Measurements from ENCODE around the gene REXO5.

REXO5 gene

DNA sequence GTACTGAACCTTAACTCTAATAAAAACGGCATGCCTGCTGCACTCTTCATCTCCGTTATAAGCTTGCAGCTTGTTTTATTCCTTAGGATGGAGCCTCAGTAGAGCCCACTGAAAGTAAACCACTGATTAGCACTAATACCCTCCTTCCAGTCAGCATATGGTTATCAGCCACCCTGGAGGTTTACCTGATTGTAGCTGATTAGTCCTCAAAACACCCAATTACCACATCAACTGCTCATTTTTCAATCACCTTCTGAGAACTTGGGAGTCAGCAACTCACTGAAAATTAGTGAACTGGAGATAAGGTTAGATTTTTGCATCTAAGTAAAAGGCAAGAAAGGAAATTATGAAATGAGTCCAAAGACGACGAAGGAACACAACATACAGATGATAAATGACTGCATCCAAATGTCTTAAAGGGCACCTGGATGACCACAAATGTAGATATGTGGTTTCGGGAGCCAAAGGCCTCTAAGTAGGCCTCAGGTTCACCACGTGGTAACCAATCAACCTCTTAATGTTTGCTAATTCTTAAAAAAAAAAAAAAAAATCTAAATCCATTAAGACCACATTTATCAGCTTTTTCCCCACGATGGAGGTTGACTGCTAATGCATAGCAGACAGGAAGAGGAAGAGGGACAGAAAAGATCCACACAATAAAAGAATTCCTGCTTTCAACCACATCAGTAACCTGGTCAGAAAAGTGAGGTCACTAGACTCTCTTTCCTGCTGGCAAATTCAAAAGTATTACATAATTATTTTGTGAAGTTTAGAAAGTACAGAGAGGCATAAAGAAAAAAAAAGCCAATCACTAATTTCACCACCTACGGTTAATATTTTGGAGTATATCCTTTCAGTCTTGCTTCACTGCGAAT lies 65.9 kb downstream of the REXO5 start:
- no peak for DNase-seq (ENCODE audit: low spot score)

DNA sequence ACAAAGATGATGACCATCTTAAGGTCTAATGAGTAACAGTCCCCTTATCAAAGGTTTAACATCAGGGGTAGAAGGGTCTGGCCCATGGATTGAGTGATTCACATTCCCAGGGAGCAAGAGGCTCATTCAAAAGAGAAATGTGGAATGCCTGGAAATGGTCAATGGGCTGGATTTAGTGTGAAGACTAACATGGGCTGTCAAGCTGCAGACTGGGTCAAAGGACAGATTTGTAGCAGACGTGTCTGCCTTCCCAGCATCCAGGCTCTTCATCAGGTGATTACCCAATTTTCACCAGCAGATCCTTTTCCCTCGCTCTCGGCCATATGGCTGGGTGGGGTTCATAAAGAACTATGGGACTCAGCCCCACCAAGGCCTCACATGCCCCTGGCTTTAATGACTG lies 67.0 kb downstream of the REXO5 start:
- no peak for DNase-seq (ENCODE audit: low spot score)

DNA sequence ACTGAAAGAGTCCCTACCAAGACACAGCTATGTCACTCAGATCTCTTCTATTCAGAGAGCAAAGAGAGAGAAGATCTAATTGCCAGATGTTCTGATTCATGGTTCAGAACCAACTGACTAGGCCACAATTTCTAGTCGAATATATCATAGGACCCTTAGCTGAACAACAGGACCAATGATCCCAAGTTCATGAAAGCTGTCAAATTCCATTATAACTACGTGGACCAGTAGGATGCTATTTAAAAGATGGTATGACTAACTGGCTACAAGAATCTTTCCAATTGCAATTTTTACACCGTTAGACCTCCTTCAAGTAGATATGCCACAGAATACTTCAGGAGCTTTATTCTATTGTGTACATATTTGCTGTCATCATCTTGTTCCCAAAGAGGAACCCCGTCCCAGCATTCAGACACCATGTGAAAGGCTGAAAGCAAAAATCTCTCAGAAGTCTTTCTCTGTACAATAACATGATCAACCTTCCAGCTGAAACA lies 67.8 kb downstream of the REXO5 start:
- no peak for DNase-seq (ENCODE audit: low spot score)

DNA sequence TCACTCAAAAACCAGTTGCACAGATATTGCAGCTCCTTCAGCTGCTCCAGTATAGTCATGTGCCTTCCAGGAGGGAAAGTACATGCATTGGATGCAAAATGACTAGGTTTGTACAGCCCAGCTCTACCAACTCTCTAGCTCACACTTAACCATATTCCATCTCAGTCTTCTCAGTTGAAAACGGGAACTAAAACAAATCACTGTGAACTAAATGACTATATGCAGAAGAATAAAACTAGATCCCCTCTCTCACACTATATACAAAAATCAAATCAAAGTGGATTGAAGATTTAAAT lies 69.0 kb downstream of the REXO5 start:
- DNase-seq (ENCODE audit: low spot score) = no peak

DNA sequence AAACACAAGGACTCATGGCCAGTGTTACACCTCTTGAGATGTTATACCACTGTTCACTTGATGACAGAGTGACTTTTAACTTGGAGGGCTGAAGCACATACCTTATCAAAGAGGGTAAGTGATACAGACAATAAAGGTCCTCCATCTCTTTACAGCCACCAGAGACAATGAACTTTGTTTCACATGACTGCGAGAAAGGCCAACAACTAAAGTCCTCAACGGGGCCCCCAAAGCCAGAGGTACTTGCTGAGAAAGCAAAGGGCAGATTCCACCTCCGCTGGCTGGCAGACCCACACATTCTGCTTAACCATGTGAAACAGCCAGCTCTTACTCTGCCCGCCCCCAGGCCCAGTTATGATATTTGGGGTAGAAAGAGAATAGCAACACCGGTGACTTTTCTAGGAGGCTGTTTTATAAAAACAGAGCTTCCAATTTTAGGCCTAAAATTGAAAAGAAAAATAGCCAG lies 72.4 kb downstream of the REXO5 start:
- DNase-seq (ENCODE audit: low spot score) = no peak

DNA sequence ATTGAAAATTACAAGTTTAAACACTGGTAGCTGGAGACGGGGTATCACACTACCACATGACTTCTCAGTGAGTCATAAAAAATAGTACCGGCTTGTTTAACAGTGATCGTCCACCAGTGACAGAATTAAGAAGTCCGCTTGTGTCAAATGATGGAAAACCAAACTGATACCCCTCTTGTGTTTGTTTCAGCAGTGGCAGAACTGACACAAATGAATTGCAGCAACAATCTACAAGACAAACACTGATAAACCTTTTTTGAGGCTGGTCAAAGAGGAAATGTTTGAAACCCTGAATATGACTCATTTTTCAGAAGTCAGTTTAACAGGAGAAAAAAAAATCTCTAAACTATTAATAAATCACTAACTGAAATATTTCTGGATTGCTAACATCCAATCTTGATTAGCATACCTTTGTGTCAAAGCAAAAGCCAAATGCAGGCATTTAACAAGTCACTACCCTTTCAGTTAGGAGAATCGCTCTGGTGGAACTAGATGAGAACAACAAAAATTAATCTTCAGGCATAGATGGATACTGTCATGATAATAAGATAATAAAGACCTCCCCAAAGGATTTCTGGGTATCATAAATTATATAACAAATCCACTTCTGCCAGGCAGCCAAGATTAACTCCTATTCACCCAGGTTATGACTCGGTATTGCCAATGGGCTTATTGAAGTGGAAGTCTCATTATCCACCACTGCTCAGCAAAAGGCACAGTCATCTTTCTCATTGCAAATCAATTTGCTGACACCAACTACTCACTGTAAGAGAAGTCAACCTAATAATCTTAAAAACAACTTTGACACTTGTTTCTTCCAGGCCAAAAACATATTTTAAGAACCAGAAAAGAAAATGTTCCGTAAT lies 73.1 kb downstream of the REXO5 start:
- no peak for DNase-seq (ENCODE audit: low spot score)

DNA sequence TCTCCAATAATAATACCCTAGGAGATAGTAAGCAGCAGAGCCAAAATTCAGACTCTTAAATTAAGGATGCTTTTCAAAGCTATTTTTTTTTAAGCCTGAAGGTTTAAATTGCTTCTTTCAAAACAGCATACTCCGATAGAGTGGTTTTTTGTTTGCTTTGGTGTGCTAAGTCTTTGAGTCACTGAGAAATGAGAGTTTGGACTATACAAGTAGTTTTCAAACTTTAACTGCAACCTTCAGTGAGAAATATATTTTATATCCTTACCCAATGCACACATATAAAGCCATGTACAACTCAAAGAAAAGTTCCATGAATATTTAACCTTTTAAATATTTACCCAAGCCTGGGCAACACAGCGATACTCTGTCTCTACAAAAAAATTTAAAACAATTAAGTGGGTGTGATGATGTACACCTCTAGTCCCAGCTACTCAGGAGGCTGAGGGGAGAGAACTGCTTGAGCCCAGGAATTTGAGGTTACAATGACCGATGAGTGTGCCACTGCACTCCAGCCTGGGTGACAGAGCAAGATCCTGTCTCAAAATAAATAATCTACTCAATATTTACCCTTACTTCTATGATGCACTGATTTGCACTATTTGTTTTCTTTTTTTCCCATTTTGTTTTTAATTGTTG lies 74.7 kb downstream of the REXO5 start:
- DNase-seq (ENCODE audit: low spot score) = no peak

DNA sequence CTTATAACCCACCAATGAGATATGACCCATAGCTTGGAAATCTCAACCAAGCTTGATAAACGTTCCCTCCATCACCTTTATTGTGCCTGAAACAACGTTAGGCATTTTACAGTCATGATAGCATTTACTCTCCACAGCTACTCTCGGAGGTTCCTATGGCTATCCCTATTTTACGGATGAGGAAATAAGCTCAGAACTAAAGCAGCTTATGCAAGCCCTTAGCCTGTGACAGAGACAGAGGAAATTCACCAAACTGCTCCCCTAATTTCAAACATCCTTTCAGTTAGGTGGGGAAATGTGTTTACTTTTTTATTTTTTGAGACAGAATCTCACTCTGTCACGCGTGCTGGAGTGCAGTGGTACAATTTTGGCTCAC lies 75.2 kb downstream of the REXO5 start:
- no peak for DNase-seq (ENCODE audit: low spot score)

DNA sequence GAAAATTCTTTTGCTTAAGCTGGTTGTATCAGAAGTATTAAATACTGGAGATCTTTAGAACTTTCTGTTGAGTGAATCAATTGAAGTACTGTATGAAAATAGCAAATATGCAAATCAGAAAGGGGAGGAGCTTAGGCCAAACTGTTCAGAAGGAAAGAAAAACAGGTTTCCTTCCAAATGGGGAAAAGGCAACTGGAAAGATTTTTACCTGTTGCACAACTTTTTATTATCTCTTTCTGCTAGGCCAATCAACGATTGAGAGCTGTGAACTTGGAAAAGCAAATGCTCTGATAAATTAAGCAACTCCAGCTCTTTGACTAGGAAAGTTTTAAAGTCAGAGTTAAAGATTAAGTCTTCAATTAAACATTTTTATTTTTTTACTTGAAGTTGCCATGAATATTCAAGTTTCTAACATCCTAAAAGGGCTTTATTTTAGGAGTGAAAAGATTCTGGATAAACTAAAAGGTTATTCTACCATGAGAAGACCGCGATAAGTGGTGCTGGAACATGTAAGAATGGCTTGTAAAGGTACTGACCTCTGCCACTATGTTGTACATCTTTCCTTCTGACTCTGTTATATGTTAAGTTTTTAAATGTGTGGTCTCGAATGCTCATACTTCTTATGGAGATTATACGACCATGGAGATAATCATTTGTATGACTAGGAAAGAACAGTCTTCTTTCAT lies 77.4 kb downstream of the REXO5 start:
- DNase-seq (ENCODE audit: low spot score) = no peak

DNA sequence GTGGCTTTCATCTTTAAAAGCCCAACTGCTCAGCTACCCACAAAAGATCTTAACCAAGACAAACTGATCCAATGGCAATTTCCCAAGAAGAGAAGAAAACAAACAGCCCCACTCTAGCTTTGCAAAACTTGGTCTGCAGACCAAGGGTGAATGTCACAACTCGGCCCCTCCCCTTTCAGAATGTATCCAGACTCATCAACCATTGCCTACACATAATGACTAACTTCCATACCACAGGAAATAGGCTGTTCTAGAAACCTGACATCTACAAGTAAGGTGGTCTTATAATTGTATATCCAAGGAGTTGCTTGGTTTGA lies 77.9 kb downstream of the REXO5 start:
- no peak for DNase-seq (ENCODE audit: low spot score)

DNA sequence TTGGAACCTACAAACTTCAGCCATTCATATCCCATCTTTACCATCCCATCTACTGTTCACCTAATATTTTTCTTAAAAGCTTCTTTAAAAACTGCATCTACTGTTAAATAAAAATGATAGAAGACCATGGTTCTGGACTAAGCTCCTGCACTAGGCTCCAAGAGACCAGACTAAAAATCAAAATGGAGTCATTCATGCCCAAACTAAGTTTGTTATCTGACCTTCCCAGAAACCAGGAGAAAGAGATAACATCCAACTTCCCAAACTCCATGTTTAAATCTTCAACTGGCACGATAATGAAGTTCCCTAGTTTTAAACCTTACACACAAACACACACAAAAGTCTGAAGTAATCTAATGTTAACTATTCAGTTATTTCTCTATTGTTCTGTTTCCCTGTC lies 80.0 kb downstream of the REXO5 start:
- no peak for DNase-seq (ENCODE audit: low spot score)

DNA sequence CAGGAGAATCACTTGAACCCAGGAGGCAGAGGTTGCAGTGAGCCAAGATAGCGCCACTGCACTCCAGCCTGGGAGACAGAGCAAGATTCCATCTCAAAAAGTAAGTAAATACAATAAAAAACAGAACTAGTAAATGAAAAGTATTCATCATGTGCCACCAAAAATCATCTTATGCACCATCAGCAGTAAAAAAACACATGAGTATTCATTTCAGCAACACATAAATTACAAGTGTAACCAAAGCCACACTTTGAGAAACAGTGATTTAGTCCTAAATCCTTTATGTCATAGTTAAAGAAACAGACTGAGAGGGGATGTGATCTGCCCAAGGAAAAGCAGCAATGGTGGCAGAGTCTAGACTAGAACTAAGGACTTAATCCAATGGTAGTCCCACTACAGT lies 80.9 kb downstream of the REXO5 start:
- DNase-seq (ENCODE audit: low spot score) = no peak

DNA sequence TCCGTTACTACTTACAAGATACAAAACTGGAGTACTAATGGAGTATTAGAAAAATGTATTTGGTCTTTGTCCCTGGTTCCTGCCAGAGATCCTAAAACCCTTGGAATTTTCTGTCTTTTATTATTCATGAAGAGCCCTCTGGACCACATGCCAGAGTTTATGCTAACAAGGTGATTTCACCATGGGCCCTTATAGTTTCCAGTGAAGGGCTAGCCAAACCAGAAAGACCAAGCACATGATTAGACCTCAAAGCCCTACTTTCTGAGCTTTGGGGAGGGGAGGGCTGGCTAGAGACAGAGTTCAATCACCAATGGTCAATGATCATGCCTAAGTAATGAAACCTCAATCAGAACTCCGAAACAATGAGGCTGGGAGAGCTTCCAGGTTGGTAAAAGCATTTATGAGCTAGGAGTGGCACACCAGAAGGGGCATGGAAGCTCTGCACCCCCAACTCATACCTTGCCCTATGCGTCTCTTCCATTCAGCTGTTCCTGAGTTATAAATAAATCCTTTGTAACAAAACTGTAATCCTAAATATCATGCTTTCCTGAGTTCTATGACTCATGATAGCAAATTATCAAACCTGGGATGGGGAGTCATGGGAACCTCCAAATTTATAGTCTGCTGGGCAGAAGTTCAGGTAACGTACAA lies 83.4 kb downstream of the REXO5 start:
- DNase-seq (ENCODE audit: low spot score) = no peak

DNA sequence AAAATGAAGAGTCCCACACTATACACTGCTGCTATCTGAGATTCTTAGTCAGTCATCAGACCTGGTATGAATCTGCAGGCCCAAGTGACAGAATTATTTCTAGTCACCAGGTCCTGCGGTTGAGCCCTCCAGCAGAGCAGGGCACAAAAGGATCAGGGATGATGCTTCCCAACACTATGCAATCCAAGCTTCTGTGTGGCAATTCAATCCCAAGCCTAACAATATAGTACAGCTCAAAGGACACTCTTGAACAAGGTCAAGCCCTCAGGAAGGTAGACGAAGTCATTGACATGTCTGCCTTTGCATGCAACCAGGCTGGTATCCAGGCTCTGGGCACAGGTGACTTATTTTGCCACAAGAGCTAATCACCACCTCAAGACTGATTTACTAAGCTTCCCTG lies 88.1 kb downstream of the REXO5 start:
- DNase-seq (ENCODE audit: low spot score) = no peak

DNA sequence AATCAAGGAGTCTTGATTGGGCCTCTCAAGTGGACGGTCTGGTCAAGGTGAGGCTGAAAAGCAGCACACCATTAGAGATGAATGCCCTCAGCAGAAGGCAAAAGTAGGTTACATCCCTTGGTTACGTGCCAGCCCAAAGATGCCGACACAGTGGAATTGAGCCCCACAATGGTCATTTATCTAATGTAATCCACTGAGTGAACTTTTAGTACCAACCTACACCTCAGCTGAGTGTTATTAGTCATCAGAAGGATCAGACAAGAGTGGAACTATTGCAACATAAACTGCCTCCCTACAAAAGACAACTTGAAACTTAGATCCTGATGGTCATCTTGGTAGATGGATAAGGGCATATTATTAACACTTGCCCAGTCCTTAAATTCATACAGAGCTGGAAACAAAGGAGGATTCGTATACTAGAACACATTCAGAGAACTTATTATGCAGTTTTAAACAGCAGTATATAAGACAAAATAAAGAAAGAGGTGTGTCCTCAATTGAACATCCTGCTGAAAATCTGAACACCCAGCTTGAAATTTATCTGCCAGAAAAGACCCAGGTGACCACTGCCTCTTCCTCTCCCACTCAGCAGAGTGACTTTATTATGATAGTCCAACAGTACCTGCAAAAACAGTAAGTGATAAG lies 91.0 kb downstream of the REXO5 start:
- no peak for DNase-seq (ENCODE audit: low spot score)

DNA sequence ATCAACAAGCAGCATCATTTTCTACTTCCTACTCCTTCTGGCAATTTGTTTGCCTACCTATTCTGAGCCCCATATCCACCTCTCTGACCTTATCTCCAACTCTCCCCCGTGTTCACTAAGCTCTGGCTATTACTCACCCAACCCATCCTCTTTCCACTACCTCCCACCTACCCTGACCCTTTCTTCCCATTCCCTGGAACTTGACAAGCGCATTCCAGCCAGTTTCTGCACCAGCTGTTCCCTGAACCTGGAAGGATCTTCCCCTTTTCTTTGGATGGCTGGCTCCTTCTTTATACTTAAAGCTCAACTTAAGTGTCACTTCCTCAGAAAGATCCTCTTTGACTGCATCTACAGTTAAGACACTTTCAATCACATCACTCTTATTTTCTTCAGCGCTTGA lies 91.6 kb downstream of the REXO5 start:
- DNase-seq (ENCODE audit: low spot score) = no peak

DNA sequence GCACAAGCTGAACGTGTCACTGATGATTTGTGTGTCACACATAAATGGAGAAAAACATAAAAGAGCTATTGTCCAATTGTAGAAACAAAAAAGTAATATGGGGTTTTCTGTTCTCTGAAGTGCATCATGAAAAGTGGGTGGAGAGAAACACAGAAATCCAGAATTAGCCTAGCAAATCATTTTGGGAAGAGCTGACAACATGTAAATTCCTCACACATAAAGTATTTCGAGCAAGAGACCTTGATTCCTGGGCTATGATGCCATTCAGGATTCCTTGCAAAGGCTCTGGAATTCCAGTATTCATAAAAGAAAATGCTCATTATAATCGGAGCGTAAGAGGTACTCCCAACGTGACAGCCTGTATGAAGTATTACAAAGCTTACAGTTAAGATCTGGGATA lies 92.7 kb downstream of the REXO5 start:
- no peak for DNase-seq (ENCODE audit: low spot score)

All from globus pallidus (tissue), 1 donor.